Panc1 (cell line): ENCODE measurements around the gene ZCCHC7. TPM values are rescaled to one million over a fixed set of nuclear protein-coding genes. Genes with fewer than 3 reads are reported as not detected.

Experiments
- ATAC-seq: fragments of 200-7000 bp; cut with Tn5 transposase; 2 replicates; pipeline ENCODE4 v1.9.1; 2020; ENCODE audit warnings: mild to moderate bottlenecking, moderate library complexity
- BruUV-seq: library from RNA; stranded (reverse); fragments of 400-500 nt; replicated peaks from 2 replicates; lab custom pipeline; 2021; lab: Mats Ljungman, UMichigan
- CTCF ChIA-PET: fragments of 300-600 bp; sonication (Branson Sonifier 250); formaldehyde crosslinking; loops from one replicate; lab custom pipeline; 2022; ENCODE audit warnings: antibody characterized with exemption; lab: Charles Lee
- POLR2A ChIA-PET: fragments of 300-600 bp; sonication (Branson Sonifier 250); formaldehyde crosslinking; loops from one replicate; lab custom pipeline; 2022; ENCODE audit warnings: antibody characterized with exemption; lab: Charles Lee
- DNase-seq: peaks from one replicate; pipeline ENCODE4 v3.0.0-alpha.2; 2010; ENCODE audit warnings: low read depth, low spot score
- H3K27ac ChIP-seq: 2 replicates; pipeline ENCODE4 v1.5.1; 2011; ENCODE audit warnings: mild to moderate bottlenecking, low read length, inconsistent platforms
- H3K27me3 ChIP-seq: fragments of 200-500 bp; sonication (Bioruptor generic); 2 replicates; pipeline ENCODE4 v1.6.0; 2014; ENCODE audit warnings: low read length, inconsistent platforms; ENCODE audit not compliant: control insufficient read depth, insufficient read depth
- H3K36me3 ChIP-seq: fragments of 200-500 bp; sonication (Bioruptor generic); 2 replicates; pipeline ENCODE4 v1.5.1; 2014; ENCODE audit warnings: inconsistent platforms, mild to moderate bottlenecking, low read length, moderate library complexity; ENCODE audit not compliant: control insufficient read depth, insufficient read depth
- H3K4me1 ChIP-seq: 2 replicates; pipeline ENCODE4 v1.5.1; 2011; ENCODE audit warnings: inconsistent platforms, mild to moderate bottlenecking, low read length, moderate library complexity; ENCODE audit not compliant: control insufficient read depth, insufficient read depth
- H3K4me3 ChIP-seq, 2 experiments: 2 replicates each; pipeline ENCODE4 v1.5.1; 2011 to 2012; ENCODE audit warnings: low read depth in 2 of 2, low read length in 2 of 2, mild to moderate bottlenecking in 2 of 2, inconsistent platforms in 1 of 2, moderate library complexity in 1 of 2
- H3K9me3 ChIP-seq: fragments of 200-500 bp; sonication (Bioruptor generic); 2 replicates; pipeline ENCODE4 v1.5.1; 2014; ENCODE audit warnings: low read depth, mild to moderate bottlenecking, inconsistent platforms, low read length, moderate library complexity; ENCODE audit not compliant: control insufficient read depth, insufficient read depth
- CTCF ChIP-seq: fragments of 450-650 bp; IDR thresholded peaks from 2 replicates; pipeline ENCODE4 v1.5.1; 2017; ENCODE audit warnings: mild to moderate bottlenecking
- POLR2AphosphoS5 ChIP-seq: IDR thresholded peaks from 2 replicates; pipeline ENCODE4 v1.6.1; 2012; ENCODE audit warnings: mild to moderate bottlenecking, low read depth, low read length, moderate library complexity
- SIN3A ChIP-seq: IDR thresholded peaks from 2 replicates; pipeline ENCODE4 v1.6.1; 2012; ENCODE audit warnings: low read depth, mild to moderate bottlenecking, low read length, moderate library complexity, borderline replicate concordance; ENCODE audit not compliant: insufficient read depth
- TCF7L2 ChIP-seq: IDR thresholded peaks from 2 replicates; pipeline ENCODE4 v1.6.1; 2011; ENCODE audit warnings: mild to moderate bottlenecking, low read depth, low read length, inconsistent platforms
- in situ Hi-C: cut with HindIII; loops from 2 replicates; pipeline ENCODE4 v1.10.0; 2016; ENCODE audit warnings: low sequenced_read_pairs, low pct_unique_long_range_greater_than_20kb
- intact Hi-C: fragments of 100-400 bp; cut with micrococcal nuclease; formaldehyde crosslinking; loops from one replicate; pipeline ENCODE4 v1.10.0; 2022; ENCODE audit not compliant: unreplicated experiment
- total RNA-seq: library from RNA; stranded (reverse); gene quantifications from one replicate; pipeline ENCODE4 v1.2.1, GENCODE V29; 2021; ENCODE audit not compliant: unreplicated experiment
- TF ChIP-seq, protein P1 (sequence below), 2 experiments: IDR thresholded peaks; 2 replicates each; pipeline ENCODE4 v1.6.1; 2011 to 2012; ENCODE audit warnings: low read depth in 2 of 2, control low read depth in 1 of 2, low read length in 1 of 2, mild to moderate bottlenecking in 1 of 2, moderate library complexity in 1 of 2; ENCODE audit not compliant: insufficient read depth in 1 of 2

The ZCCHC7 gene
- total RNA-seq, 1 experiment from 2014 or later, result 43.7 TPM

DNA sequence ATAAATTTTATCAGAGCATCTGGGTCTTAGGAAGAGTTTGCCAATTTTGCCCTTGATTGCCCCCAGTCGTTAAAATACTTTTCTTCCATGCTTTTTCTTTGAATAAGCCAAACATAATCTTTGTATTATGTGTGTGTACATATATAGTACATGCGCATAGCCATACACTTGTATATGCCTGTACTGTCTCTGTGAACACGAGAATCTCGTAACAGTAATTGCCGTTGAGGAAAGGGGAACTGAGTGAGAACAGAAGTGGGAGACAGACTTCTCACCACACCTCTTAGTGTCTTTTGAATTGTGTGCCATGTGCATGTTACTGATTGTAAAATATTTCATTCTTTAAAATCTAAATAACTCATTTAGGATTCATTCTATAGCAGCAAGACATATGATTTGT is 222.5 kb downstream of the ZCCHC7 start:
- H3K27ac ChIP-seq, result no peak overlapping the region
- ATAC-seq (no peak), DNase-seq (no peak)
- intact Hi-C loops, result no loop called here
- POLR2A ChIA-PET, result no interaction called here
- no TSS peak for BruUV-seq
- no peaks in the 10 kb centered on the region for H3K9me3 ChIP-seq
- no peak overlapping the region for H3K4me3 ChIP-seq
- CTCF ChIA-PET, result no interaction called here
- H3K36me3 ChIP-seq, result no peaks in the 10 kb centered on the region
- no peak for TF ChIP-seq TCF7L2
- TF ChIP-seq POLR2AphosphoS5, result no peak
- TF ChIP-seq CTCF, result no peak
- TF ChIP-seq, protein P1, sequence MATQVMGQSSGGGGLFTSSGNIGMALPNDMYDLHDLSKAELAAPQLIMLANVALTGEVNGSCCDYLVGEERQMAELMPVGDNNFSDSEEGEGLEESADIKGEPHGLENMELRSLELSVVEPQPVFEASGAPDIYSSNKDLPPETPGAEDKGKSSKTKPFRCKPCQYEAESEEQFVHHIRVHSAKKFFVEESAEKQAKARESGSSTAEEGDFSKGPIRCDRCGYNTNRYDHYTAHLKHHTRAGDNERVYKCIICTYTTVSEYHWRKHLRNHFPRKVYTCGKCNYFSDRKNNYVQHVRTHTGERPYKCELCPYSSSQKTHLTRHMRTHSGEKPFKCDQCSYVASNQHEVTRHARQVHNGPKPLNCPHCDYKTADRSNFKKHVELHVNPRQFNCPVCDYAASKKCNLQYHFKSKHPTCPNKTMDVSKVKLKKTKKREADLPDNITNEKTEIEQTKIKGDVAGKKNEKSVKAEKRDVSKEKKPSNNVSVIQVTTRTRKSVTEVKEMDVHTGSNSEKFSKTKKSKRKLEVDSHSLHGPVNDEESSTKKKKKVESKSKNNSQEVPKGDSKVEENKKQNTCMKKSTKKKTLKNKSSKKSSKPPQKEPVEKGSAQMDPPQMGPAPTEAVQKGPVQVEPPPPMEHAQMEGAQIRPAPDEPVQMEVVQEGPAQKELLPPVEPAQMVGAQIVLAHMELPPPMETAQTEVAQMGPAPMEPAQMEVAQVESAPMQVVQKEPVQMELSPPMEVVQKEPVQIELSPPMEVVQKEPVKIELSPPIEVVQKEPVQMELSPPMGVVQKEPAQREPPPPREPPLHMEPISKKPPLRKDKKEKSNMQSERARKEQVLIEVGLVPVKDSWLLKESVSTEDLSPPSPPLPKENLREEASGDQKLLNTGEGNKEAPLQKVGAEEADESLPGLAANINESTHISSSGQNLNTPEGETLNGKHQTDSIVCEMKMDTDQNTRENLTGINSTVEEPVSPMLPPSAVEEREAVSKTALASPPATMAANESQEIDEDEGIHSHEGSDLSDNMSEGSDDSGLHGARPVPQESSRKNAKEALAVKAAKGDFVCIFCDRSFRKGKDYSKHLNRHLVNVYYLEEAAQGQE (IDR thresholded peaks at IDR 0.05; ENCODE audit: insufficient read depth in 1 of 2, low read depth in 2 of 2, low read length in 1 of 2), result no peak
- TF ChIP-seq SIN3A, result no peak
- H3K27me3 ChIP-seq, result no peaks in the 10 kb centered on the region
- in situ Hi-C loops, result no loop called here
- H3K4me1 ChIP-seq, result no peaks in the 10 kb centered on the region

- in situ Hi-C loops, result no loop called here
- TF ChIP-seq, protein P1 (IDR thresholded peaks at IDR 0.05; ENCODE audit: insufficient read depth in 1 of 2, low read depth in 2 of 2, low read length in 1 of 2), result no peak
- TF ChIP-seq SIN3A (no peak), POLR2AphosphoS5 (no peak), TCF7L2 (no peak), CTCF (no peak)
- BruUV-seq, result no TSS peak
Observed at GRCh38 chr9:37343724-37344123, 223.3 kb downstream of the ZCCHC7 start.

More at GRCh38 chr9:37343724-37344123, 223.3 kb downstream of the ZCCHC7 start:
- Histone ChIP-seq H3K9me3 (no peaks in the 10 kb centered on the region), H3K27ac (no peak overlapping the region), H3K27me3 (no peaks in the 10 kb centered on the region), H3K4me1 (no peaks in the 10 kb centered on the region), H3K4me3 (no peak overlapping the region), H3K36me3 (no peaks in the 10 kb centered on the region)
- intact Hi-C loops, result no loop called here
- DNase-seq (no peak), ATAC-seq (no peak)
- ChIA-PET CTCF (interaction anchor here (0.6 kb wide), 1 partner anchor 353 kb away, joined by 3 read pairs; no protein-coding TSS in a partner anchor), POLR2A (no interaction called here)
